K562 (cell line): ENCODE measurements around the gene LHX5.

Experiments
- ADNP ChIP-seq: fragments of 200-800 bp; sonication (Bioruptor generic); IDR thresholded peaks from 2 replicates; pipeline ENCODE4 v1.6.1; 2016; ENCODE audit warnings: missing genetic modification characterization, missing compliant biosample characterization
- EP300 ChIP-seq: IDR thresholded peaks from 2 replicates; pipeline ENCODE4 v1.6.1; 2012; ENCODE audit warnings: low read length, improper control_type of control experiment
- ILK ChIP-seq: fragments of 450-650 bp; IDR thresholded peaks from 2 replicates; pipeline ENCODE4 v1.6.1; 2016; ENCODE audit warnings: missing genetic modification characterization, low read depth, mild to moderate bottlenecking, missing compliant biosample characterization, moderate library complexity, borderline replicate concordance
- POLR2A ChIP-seq: fragments of 450-650 bp; conservative IDR thresholded peaks from 2 replicates; pipeline ENCODE4 v1.6.1; 2016
- RAD21 ChIP-seq, 2 experiments: fragments of 250-450 bp in 1 of 2; fragments of 450-650 bp in 1 of 2; sonication (Bioruptor Pico) in 1 of 2; formaldehyde crosslinking in 1 of 2; IDR thresholded peaks in 1 of 2; conservative IDR thresholded peaks in 1 of 2; 2 replicates each; pipeline versions ENCODE4 v1.4.0 to v1.8.0; 2020 to 2022; ENCODE audit warnings: mild to moderate bottlenecking in 2 of 2, moderate library complexity in 1 of 2
- SETDB1 ChIP-seq: IDR thresholded peaks from one replicate; pipeline ENCODE4 v1.6.1; 2012; ENCODE audit warnings: low read length, control low read depth, inconsistent platforms
- ZBED1 ChIP-seq: IDR thresholded peaks from 2 replicates; pipeline ENCODE4 v1.6.1; 2014
- ZBTB7A ChIP-seq: IDR thresholded peaks from 2 replicates; pipeline ENCODE4 v1.6.1; 2011; ENCODE audit warnings: low read depth, mild to moderate bottlenecking, low read length, moderate library complexity, borderline replicate concordance; ENCODE audit not compliant: control insufficient read depth
- ZNF318 ChIP-seq, 2 experiments: fragments of 450-650 bp; IDR thresholded peaks; 2 replicates each; pipeline ENCODE4 v1.6.1; 2016; ENCODE audit warnings: mild to moderate bottlenecking in 2 of 2, borderline replicate concordance in 1 of 2, low read depth in 1 of 2, moderate library complexity in 1 of 2

- TF ChIP-seq POLR2A, result no peak
- peak; percentile 59 to 85 for TF ChIP-seq RAD21 (CRISPR knock-in tag; conservative IDR thresholded peaks at IDR 0.05 in 1 of 2, IDR thresholded peaks at IDR 0.05 in 1 of 2)
- no peak for TF ChIP-seq ILK (tag)
- peak; percentile 96 for TF ChIP-seq ADNP (tag)
- peak; percentile 68; the same call in 1 of the 2 replicates for TF ChIP-seq ZBTB7A
- no peak for TF ChIP-seq ZBED1
- TF ChIP-seq ZNF318 (IDR thresholded peaks at IDR 0.05; ENCODE audit: borderline replicate concordance in 1 of 2, low read depth in 1 of 2), result no peak
- no peak for TF ChIP-seq EP300
- no peak for TF ChIP-seq SETDB1
Observed at GRCh38 chr12:113424915-113425823, 46.5 kb downstream of the LHX5 start.
